Thoracic aorta (tissue), 2 donors: Measurements from ENCODE around the gene USP48. TPM values are rescaled to one million over a fixed set of nuclear protein-coding genes. Genes with fewer than 3 reads are reported as not detected.
A peak's percentile ranks its signal among the peaks of the same experiment; 100 is the strongest.

Experiments
- ATAC-seq: fragments of 150-250 bp; one replicate; pipeline ENCODE4 v1.8.0; 2017; ENCODE audit warnings: low read depth; ENCODE audit not compliant: insufficient number of reproducible peaks, low FRiP score
- DNase-seq: peaks from one replicate; pipeline ENCODE4 v3.0.0-alpha.2; 2020; ENCODE audit warnings: low spot score
- H3K27ac ChIP-seq, 2 donors: fragments of 200-600 bp; sonication (generic); 1 replicate in 1 of 2; 2 replicates in 1 of 2; pipeline ENCODE4 v1.5.1; 2016; ENCODE audit warnings: mild to moderate bottlenecking in 2 of 2, moderate library complexity in 2 of 2
- H3K27me3 ChIP-seq: fragments of 200-600 bp; sonication (generic); replicated peaks from 2 replicates; pipeline ENCODE4 v1.6.0; 2016; ENCODE audit warnings: mild to moderate bottlenecking; ENCODE audit not compliant: insufficient read depth
- H3K36me3 ChIP-seq: fragments of 200-600 bp; sonication (generic); one replicate; pipeline ENCODE4 v1.5.1; 2016
- H3K4me1 ChIP-seq, 2 donors: fragments of 200-600 bp; sonication (generic); 1 replicate in 1 of 2; 2 replicates in 1 of 2; pipeline versions ENCODE4 v1.5.1 to v1.6.0; 2016; ENCODE audit warnings: low read depth in 2 of 2, mild to moderate bottlenecking in 1 of 2; ENCODE audit not compliant: control insufficient read depth in 1 of 2
- H3K4me3 ChIP-seq: fragments of 200-600 bp; sonication (generic); 2 replicates; pipeline ENCODE4 v1.5.1; 2016; ENCODE audit warnings: mild to moderate bottlenecking
- H3K9me3 ChIP-seq: fragments of 200-600 bp; sonication (generic); 2 replicates; pipeline ENCODE4 v1.5.1; 2016
- total RNA-seq, 2 donors: library from RNA; depleted of rRNA; stranded (reverse); fragments of >200 nt; gene quantifications; one replicate each; pipeline versions ENCODE4 v1.1.0 to v1.2.3, GENCODE V29; 2016
- TF ChIP-seq, protein P1 (sequence below): fragments of 200-600 bp; sonication (generic); IDR thresholded peaks from one replicate; pipeline ENCODE4 v1.5.1; 2019; ENCODE audit warnings: antibody characterized with exemption

USP48 gene
- total RNA-seq, 2 donors from 2014 or later, result 48.9 to 77.5 TPM

DNA sequence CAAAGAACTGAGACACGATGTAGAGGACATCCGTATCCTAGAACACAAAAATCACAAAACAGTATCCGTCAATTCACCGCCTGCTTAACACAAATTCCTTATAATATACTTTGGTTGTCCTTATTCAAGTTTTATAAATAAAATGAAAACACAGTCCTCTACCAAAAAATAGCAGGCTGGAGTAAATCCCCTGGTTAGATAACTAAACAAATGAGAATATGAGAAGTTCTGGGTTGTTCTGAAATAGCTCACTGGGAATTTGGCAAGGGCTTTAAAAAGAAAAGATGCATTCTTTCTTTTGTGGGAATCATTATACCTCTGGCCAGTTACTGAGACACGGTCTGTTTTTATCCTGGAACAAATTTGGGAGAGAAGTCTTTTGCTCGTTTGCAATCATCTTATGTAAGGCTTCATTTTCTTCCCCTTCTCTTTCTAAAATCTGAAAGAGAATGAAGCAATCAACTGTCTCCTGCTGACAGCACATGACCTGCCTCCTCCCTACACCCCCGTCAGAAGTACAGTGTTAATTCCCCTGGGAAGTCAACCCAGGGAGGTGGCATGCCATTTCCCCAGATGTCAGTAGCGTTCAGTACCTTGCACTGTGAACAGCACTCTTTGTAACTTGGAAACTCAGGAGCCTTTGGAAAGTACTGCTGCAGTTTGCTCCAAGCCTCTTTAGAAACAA lies 76.7 kb downstream of the USP48 start:
- Histone ChIP-seq H3K4me3 (no peak overlapping the region), H3K4me1 (no peaks in the 10 kb centered on the region), H3K27ac (no peak overlapping the region), H3K36me3 (peaks cover 58% of the 10 kb centered on the region), H3K9me3 (no peaks in the 10 kb centered on the region), H3K27me3 (no peaks in the 10 kb centered on the region)
- ATAC-seq (no peak), DNase-seq (no peak)
- TF ChIP-seq, protein P1, sequence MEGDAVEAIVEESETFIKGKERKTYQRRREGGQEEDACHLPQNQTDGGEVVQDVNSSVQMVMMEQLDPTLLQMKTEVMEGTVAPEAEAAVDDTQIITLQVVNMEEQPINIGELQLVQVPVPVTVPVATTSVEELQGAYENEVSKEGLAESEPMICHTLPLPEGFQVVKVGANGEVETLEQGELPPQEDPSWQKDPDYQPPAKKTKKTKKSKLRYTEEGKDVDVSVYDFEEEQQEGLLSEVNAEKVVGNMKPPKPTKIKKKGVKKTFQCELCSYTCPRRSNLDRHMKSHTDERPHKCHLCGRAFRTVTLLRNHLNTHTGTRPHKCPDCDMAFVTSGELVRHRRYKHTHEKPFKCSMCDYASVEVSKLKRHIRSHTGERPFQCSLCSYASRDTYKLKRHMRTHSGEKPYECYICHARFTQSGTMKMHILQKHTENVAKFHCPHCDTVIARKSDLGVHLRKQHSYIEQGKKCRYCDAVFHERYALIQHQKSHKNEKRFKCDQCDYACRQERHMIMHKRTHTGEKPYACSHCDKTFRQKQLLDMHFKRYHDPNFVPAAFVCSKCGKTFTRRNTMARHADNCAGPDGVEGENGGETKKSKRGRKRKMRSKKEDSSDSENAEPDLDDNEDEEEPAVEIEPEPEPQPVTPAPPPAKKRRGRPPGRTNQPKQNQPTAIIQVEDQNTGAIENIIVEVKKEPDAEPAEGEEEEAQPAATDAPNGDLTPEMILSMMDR, result no peak

DNA sequence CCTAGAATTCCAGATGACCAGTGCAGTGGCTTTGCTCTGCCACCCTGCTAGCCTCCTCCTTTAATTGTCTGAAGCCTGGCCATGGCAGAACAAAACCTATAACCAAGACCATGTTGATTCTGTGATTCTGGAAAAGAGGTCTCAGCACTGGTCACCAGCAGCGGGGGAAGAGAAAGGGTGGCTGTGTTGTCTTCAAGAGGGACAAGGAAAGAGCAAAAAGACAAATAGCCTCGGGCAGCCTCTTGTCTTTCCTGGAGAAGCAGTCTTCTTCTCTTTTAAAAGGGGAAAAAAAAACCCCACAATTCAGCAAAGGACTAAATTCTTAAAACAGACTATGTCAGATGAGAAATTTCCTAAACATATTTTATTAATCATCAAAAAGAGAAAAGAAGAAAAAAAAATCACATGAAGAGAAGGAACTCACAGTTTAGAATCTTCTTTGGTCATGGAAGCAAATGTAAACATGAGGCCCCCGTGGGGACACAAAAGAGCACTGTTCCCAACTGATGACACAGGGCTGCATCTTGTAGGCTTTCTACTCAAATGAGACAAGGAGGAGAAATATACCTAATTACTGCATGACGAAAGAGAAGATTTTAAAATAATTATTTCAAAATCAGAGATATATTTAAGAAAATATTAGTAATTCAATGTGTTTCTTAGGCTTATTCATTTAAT lies 77.5 kb downstream of the USP48 start:
- ATAC-seq, result no peak
- TF ChIP-seq, protein P1, result no peak
- Histone ChIP-seq H3K9me3 (no peaks in the 10 kb centered on the region), H3K4me1 (no peaks in the 10 kb centered on the region), H3K4me3 (no peak overlapping the region), H3K27me3 (no peaks in the 10 kb centered on the region), H3K27ac (no peak overlapping the region), H3K36me3 (peaks cover 59% of the 10 kb centered on the region)
- DNase-seq, result no peak

DNA sequence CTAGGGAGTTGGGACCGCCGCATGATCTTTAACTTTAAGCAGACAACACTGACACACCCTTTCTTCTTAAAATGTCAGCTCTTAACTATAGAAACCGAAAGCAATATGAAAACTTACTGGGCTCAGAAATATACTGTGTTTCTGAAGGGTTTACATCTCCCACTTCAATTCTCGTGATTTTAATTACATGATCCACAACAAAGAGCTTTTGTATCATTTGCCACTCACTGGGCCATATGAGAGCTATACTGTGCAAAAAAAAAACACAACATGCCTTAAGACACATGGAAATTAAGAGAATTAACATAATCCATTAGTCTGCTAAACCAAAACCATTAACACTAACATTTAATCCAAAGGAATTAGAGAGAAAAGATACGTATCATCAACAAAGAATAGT lies 78.8 kb downstream of the USP48 start:
- H3K36me3 ChIP-seq, result peaks cover 67% of the 10 kb centered on the region
- no peak overlapping the region for H3K4me3 ChIP-seq
- no peak for DNase-seq
- TF ChIP-seq, protein P1, result no peak
- ATAC-seq, result no peak
- peak overlapping the region in 1 of 2 donors; percentile 15 for H3K27ac ChIP-seq
- H3K4me1 ChIP-seq, result no peaks in the 10 kb centered on the region
- no peaks in the 10 kb centered on the region for H3K27me3 ChIP-seq
- H3K9me3 ChIP-seq, result no peaks in the 10 kb centered on the region

DNA sequence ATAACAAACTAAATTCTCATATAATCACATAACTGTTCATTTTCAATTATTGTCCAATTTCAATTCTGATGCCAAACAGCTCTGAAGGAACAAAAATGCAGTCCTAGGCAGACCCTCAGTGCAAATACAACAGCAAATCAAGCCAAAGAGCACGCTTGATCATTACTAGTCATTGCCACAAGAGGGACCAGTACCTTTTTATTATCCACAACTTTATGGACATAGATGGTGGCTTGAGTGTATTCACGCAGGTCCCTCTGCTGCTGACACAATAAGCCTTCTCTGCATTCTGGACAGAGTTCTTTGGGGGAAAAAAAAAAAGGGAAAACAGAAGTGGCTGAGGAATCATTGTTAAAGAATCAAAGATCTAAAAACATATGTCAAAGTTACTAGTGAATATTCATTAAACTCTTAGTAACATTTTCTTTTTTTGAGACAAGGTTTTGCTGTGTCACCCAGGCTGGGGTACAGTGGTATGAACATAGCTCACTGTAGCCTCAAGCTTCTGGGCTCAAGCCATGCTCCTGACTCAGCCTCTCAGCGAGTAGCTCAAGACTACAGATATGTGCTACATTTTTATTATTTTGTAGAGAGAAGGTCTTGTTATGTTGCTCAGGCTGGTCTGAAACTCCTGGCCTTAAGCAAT lies 79.5 kb downstream of the USP48 start:
- no peak overlapping the region for H3K27ac ChIP-seq
- TF ChIP-seq, protein P1, result peak; percentile 19
- peaks cover 63% of the 10 kb centered on the region for H3K36me3 ChIP-seq
- H3K27me3 ChIP-seq, result no peaks in the 10 kb centered on the region
- H3K4me1 ChIP-seq, result no peaks in the 10 kb centered on the region
- ATAC-seq, result no peak
- DNase-seq, result no peak
- H3K9me3 ChIP-seq, result no peaks in the 10 kb centered on the region
- H3K4me3 ChIP-seq, result no peak overlapping the region

DNA sequence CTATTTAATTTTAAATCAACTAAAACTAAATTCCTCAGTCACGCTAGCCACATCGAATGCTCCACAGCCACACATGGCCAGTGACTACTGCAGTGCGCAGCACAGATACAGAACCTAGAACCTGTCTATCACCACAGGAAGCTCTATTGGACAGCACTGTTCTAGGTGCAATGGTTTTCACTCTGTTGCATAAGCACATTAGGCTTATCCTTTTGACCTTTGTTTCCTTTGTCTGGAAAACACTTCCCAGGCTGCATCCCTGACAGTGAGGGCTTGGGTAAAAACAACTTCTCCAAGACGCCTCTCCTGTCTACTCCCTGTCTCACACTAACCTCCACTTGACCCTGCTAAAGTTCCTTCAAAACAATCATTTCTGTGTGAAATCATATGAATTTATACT lies 80.2 kb downstream of the USP48 start:
- ATAC-seq (no peak), DNase-seq (no peak)
- no peak overlapping the region for H3K4me3 ChIP-seq
- TF ChIP-seq, protein P1, result no peak
- H3K27ac ChIP-seq, result no peak overlapping the region
- H3K4me1 ChIP-seq, result no peaks in the 10 kb centered on the region
- H3K9me3 ChIP-seq, result no peaks in the 10 kb centered on the region
- peaks cover 58% of the 10 kb centered on the region for H3K36me3 ChIP-seq
- H3K27me3 ChIP-seq, result no peaks in the 10 kb centered on the region
